Epithelial cell of esophagus (primary cell): ENCODE data around the gene LACTBL1.

Experiments
- DNase-seq: peaks from one replicate; pipeline ENCODE4 v3.0.0; 2010; ENCODE audit warnings: low read depth
- H3K4me3 ChIP-seq: 2 replicates; pipeline ENCODE4 v1.5.1; 2011; ENCODE audit warnings: mild to moderate bottlenecking, low read length, control low read depth
- CTCF ChIP-seq: IDR thresholded peaks from 2 replicates; pipeline ENCODE4 v1.5.1; 2011; ENCODE audit warnings: low read depth, mild to moderate bottlenecking, low read length, control low read depth, inconsistent platforms; ENCODE audit not compliant: insufficient read depth; ENCODE audit errors: missing control alignments

Gene LACTBL1

GRCh38 chr1:22920734-22921451 is 51.8 kb downstream of the LACTBL1 start:
- no peak overlapping the region for H3K4me3 ChIP-seq
- TF ChIP-seq CTCF: no peak
- no peak for DNase-seq

- TF ChIP-seq CTCF: no peak
- no peak overlapping the region for H3K4me3 ChIP-seq
- no peak for DNase-seq
Measured at GRCh38 chr1:22920026-22920733, 52.5 kb downstream of the LACTBL1 start.

- no peak for DNase-seq
- TF ChIP-seq CTCF: no peak
Measured at GRCh38 chr1:22919341-22920025, 53.2 kb downstream of the LACTBL1 start.

GRCh38 chr1:22918644-22919043 is 54.0 kb downstream of the LACTBL1 start:
- no peak for TF ChIP-seq CTCF
- no peak overlapping the region for H3K4me3 ChIP-seq
- DNase-seq: no peak

More at GRCh38 chr1:22919341-22920025, 53.2 kb downstream of the LACTBL1 start:
- H3K4me3 ChIP-seq: no peak overlapping the region

GRCh38 chr1:22917989-22918388 is 54.7 kb downstream of the LACTBL1 start:
- no peak overlapping the region for H3K4me3 ChIP-seq
- no peak for TF ChIP-seq CTCF
- DNase-seq: no peak

GRCh38 chr1:22916471-22916820 is 56.2 kb downstream of the LACTBL1 start:
- no peak for TF ChIP-seq CTCF
- no peak overlapping the region for H3K4me3 ChIP-seq
- DNase-seq: peak; percentile 50
